ENCODE results near the gene TLE7. TPM values are rescaled to one million over a fixed set of nuclear protein-coding genes. Genes with fewer than 3 reads are reported as not detected.

TLE7 gene
- total and polyA plus RNA-seq, 2 of the 8 experiments (the other 6 are each of a cell fraction or from before 2014, with no cell fraction given): 0.03 TPM; not detected in 1

DNA sequence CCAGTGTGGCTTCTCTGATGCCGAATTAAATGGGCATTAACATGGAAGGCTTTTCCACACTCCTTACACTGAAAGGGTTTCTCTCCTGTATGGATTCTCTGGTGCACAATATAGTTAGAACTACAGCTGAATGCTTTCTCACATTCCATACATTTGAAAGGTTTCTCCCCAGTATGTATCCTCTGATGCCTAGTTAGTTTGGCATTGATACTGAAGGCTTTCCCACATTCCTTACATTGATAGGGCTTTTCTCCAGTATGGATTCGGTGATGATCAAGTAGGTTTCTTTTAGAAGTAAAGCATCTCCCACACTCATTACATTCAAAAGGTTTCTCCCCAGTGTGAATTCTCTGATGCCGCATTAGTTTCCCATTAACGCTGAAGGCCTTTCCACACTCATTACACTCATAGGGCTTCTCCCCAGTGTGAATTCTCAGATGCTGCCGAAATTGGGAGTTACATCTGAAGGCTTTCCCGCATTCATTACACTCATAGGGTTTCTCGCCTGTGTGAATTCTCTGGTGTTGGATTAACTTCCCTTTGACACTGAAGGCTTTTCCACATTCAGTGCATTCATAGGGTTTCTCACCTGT is 6.5 kb upstream of the TLE7 start (continued):
- TF ChIP-seq, protein P1, sequence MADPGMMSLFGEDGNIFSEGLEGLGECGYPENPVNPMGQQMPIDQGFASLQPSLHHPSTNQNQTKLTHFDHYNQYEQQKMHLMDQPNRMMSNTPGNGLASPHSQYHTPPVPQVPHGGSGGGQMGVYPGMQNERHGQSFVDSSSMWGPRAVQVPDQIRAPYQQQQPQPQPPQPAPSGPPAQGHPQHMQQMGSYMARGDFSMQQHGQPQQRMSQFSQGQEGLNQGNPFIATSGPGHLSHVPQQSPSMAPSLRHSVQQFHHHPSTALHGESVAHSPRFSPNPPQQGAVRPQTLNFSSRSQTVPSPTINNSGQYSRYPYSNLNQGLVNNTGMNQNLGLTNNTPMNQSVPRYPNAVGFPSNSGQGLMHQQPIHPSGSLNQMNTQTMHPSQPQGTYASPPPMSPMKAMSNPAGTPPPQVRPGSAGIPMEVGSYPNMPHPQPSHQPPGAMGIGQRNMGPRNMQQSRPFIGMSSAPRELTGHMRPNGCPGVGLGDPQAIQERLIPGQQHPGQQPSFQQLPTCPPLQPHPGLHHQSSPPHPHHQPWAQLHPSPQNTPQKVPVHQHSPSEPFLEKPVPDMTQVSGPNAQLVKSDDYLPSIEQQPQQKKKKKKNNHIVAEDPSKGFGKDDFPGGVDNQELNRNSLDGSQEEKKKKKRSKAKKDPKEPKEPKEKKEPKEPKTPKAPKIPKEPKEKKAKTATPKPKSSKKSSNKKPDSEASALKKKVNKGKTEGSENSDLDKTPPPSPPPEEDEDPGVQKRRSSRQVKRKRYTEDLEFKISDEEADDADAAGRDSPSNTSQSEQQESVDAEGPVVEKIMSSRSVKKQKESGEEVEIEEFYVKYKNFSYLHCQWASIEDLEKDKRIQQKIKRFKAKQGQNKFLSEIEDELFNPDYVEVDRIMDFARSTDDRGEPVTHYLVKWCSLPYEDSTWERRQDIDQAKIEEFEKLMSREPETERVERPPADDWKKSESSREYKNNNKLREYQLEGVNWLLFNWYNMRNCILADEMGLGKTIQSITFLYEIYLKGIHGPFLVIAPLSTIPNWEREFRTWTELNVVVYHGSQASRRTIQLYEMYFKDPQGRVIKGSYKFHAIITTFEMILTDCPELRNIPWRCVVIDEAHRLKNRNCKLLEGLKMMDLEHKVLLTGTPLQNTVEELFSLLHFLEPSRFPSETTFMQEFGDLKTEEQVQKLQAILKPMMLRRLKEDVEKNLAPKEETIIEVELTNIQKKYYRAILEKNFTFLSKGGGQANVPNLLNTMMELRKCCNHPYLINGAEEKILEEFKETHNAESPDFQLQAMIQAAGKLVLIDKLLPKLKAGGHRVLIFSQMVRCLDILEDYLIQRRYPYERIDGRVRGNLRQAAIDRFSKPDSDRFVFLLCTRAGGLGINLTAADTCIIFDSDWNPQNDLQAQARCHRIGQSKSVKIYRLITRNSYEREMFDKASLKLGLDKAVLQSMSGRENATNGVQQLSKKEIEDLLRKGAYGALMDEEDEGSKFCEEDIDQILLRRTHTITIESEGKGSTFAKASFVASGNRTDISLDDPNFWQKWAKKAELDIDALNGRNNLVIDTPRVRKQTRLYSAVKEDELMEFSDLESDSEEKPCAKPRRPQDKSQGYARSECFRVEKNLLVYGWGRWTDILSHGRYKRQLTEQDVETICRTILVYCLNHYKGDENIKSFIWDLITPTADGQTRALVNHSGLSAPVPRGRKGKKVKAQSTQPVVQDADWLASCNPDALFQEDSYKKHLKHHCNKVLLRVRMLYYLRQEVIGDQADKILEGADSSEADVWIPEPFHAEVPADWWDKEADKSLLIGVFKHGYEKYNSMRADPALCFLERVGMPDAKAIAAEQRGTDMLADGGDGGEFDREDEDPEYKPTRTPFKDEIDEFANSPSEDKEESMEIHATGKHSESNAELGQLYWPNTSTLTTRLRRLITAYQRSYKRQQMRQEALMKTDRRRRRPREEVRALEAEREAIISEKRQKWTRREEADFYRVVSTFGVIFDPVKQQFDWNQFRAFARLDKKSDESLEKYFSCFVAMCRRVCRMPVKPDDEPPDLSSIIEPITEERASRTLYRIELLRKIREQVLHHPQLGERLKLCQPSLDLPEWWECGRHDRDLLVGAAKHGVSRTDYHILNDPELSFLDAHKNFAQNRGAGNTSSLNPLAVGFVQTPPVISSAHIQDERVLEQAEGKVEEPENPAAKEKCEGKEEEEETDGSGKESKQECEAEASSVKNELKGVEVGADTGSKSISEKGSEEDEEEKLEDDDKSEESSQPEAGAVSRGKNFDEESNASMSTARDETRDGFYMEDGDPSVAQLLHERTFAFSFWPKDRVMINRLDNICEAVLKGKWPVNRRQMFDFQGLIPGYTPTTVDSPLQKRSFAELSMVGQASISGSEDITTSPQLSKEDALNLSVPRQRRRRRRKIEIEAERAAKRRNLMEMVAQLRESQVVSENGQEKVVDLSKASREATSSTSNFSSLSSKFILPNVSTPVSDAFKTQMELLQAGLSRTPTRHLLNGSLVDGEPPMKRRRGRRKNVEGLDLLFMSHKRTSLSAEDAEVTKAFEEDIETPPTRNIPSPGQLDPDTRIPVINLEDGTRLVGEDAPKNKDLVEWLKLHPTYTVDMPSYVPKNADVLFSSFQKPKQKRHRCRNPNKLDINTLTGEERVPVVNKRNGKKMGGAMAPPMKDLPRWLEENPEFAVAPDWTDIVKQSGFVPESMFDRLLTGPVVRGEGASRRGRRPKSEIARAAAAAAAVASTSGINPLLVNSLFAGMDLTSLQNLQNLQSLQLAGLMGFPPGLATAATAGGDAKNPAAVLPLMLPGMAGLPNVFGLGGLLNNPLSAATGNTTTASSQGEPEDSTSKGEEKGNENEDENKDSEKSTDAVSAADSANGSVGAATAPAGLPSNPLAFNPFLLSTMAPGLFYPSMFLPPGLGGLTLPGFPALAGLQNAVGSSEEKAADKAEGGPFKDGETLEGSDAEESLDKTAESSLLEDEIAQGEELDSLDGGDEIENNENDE (IDR thresholded peaks at IDR 0.05; ENCODE audit: insufficient replicate concordance, low read length): no peak
- TF ChIP-seq POU5F1 (IDR thresholded peaks at IDR 0.05; ENCODE audit: low read depth, low read length): no peak
- TF ChIP-seq ZNF274 (IDR thresholded peaks at IDR 0.05; ENCODE audit: borderline replicate concordance, extremely low read depth, low read length): peak; percentile 75
